Lower leg skin (tissue), 3 donors: ENCODE data around the gene ABCC10.

Experiments
- CTCF ChIP-seq, 3 donors: fragments of 450-650 bp; IDR thresholded peaks; one replicate each; pipeline ENCODE4 v1.5.1; 2016; ENCODE audit warnings: antibody characterized with exemption in 3 of 3, mild to moderate bottlenecking in 3 of 3, moderate library complexity in 2 of 3
- POLR2A ChIP-seq, 2 donors: fragments of 450-650 bp; IDR thresholded peaks; one replicate each; pipeline ENCODE4 v1.6.1; 2016 to 2017; ENCODE audit warnings: antibody characterized with exemption in 2 of 2, mild to moderate bottlenecking in 1 of 2, moderate library complexity in 1 of 2

GRCh38 chr6:43399932-43400487 lies 27.3 kb upstream of the ABCC10 start:
- TF ChIP-seq CTCF (IDR thresholded peaks at IDR 0.05), result no peak
- TF ChIP-seq POLR2A (IDR thresholded peaks at IDR 0.05), result no peak
